ENCODE results near the gene UBE4B.

DNA sequence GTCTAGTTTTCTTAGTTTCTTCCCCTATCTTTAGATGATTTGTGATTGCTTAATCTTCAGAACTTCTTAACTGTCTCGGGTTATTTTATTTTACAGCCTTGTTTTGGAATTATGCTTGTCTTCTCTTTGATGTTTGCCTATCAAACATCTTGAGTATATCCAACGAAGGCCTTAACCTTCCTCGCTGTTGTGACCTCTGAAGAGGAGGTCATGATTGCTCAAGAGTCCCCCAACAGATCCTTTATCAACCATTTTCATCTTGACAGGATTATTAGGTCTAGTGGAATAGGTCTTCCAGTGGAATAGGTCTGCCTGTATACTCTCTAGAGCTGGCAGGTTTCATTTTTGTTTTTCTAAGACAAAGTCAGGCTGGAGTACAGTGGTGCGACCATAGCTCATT, 45.7 kb downstream of the UBE4B start:
- TF ChIP-seq POLR2AphosphoS5 (IDR thresholded peaks at IDR 0.05; ENCODE audit: low read depth, low read length) (no peak), POLR2A (IDR thresholded peaks at IDR 0.05; ENCODE audit: low read depth, low read length) (no peak), PAX5 (IDR thresholded peaks at IDR 0.05; ENCODE audit: insufficient read depth, low read length, severe bottlenecking) (no peak)
